HG03066 (cell line): ENCODE data around the gene AP5Z1.
"Not testable (repeated sequence)": the region's sequence is repeated elsewhere in the genome, so short reads cannot be mapped to it uniquely, and the experiment has no call there.

Experiments used
- ATAC-seq: cut with Tn5 transposase; IDR thresholded peaks from one replicate; pipeline ENCODE4 v1.9.1; 2021; ENCODE audit warnings: low read depth; ENCODE audit not compliant: unreplicated experiment

Gene AP5Z1

GRCh38 chr7:4800926-4801838, 25.8 kb downstream of the AP5Z1 start:
- ATAC-seq, result no peak

- ATAC-seq, result no peak
Measured at GRCh38 chr7:4801839-4802231, 26.4 kb downstream of the AP5Z1 start.

GRCh38 chr7:4802577-4802976, 27.2 kb downstream of the AP5Z1 start:
- not testable (repeated sequence) for ATAC-seq

DNA sequence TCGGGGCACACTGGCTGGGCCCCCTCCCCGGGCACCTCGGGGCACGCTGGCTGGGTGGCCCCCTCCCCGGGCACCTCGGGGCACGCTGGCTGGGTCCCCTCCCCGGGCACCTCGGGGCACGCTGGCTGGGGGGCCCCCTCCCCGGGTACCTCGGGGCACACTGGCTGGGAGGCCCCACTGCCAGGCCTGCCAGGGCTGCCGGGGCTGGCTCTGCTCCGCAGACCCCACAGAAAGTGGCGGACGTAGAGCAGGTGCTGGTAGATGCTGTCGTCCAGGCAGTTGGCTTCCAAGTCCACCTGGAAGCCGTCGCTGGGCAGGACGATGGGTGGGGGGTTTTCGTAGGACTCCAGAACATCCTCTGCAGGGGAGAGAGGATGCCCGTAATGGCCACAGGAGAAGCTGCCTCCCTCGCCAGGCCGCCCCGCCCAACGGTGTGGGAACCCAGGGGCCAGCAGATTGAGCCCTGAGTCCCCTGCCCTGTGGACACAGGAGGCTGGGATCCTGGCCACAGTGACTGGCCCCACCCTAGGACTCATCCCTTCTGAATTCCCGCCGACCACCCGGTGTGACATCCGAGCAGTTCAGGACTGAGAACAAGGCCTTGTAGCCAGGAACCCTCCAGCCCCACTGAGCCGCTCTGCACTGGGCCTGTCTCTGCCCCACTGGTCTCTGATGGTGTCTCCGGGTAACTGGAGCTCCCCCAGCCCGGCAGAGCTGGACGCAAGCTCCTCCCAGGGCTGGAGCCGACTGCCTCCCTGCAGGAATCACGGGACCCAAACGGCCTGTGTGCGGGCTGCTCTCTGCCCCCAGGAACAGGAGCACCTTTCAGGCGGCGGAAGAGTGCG, 28.2 kb downstream of the AP5Z1 start:
- no peak for ATAC-seq

DNA sequence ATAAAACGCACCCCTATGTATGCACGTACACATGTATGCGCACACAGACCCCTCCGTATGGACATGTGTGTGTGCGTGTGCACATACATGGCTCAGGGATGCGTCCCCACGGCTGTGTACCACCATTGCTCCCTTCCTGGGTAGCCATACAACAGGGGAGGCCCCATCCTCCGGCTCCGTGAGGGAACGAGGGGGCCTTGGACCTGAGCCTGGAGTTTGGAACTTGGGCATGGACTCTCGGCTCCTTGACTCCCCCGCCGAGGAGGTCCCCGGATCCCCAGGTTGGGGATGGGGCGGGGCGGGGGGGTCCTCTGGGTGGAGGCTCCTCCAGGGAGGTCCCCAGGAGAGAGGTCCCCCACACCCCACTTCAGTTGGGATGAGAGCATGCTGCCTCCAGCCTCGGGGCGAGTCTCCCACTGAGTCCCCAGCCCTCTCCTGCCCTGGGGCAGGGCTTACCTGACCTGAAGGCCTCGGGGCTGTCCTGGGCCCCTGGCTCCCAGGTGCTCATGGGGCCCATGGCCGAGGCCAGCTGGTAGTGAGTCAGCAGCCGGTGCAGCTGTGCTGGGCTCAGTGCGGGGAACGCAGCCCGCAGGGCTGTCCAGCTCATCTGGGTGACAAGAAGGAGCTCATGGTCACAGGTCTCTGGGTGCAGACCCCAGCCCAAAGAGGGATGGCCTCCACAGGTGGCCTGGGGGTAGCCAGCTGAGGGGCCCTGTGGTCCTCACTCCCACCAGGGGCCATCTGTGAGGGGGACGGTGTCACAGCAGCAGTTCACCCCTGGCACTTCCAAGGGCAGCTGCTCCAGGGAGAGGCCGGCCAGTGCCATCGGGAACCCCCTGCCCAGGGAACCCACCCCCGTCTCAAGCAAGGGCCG, 29.9 kb downstream of the AP5Z1 start:
- no peak for ATAC-seq

GRCh38 chr7:4805984-4806300, 30.5 kb downstream of the AP5Z1 start:
- ATAC-seq, result no peak

DNA sequence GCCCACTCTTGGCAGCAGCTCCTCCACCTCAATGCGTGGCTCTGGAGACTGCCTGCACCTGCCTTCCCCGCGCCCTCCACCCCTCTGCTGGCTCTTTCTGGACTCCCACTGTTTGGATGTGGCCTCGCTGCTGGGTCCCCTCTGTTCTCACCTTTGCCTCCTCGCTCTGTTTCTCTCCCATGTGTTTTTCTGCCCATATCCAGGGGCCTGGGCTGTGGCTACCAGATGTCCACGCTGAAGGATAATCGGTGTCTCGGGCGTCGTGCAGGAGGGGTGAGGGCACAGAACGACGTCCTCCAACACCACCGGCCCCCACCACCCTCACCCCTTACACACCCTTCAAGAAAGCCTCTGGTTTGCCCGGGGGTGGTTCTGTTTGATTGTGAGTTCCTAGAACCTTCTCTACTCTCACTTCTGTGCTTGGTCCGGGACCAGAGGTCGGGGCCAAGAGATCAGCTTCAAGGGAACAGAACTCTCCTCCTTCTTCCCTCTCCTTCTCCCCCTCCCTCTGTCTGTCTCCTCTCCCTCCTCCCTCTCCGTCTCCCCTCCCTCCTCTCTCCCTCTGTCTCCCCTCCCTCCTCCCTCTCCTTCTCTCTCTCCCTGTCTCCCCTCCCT, 31.7 kb downstream of the AP5Z1 start:
- no peak for ATAC-seq

- ATAC-seq, result no peak
Measured at GRCh38 chr7:4807598-4808016, 32.2 kb downstream of the AP5Z1 start.

- ATAC-seq, result no peak
Measured at GRCh38 chr7:4808026-4808425, 32.6 kb downstream of the AP5Z1 start.

GRCh38 chr7:4808565-4808964, 33.1 kb downstream of the AP5Z1 start:
- no peak for ATAC-seq

- no peak for ATAC-seq
Measured at GRCh38 chr7:4809091-4809591, 33.7 kb downstream of the AP5Z1 start.

GRCh38 chr7:4809666-4810065, 34.2 kb downstream of the AP5Z1 start:
- no peak for ATAC-seq

DNA sequence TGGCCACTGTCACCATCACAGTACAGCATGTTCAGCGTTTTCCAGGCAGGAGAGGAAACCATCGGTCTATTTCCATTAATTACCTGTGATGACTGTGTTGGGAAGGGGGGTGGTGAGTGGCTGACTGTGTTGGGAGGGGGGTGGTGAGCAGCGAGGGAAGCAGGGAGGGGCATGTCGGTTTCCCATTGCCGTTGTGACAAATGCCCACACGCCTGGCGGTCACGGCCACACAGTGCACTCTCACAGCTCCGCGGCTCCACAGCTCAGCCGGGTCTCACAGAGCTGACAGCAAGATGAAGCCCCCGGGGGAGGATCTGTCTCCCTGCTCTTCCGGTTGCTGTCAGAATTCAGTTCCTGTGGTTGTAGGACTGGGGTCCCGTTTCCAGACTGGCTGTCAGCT, 39.0 kb downstream of the AP5Z1 start:
- no peak for ATAC-seq

- no peak for ATAC-seq
Measured at GRCh38 chr7:4815121-4815520, 39.7 kb downstream of the AP5Z1 start.

DNA sequence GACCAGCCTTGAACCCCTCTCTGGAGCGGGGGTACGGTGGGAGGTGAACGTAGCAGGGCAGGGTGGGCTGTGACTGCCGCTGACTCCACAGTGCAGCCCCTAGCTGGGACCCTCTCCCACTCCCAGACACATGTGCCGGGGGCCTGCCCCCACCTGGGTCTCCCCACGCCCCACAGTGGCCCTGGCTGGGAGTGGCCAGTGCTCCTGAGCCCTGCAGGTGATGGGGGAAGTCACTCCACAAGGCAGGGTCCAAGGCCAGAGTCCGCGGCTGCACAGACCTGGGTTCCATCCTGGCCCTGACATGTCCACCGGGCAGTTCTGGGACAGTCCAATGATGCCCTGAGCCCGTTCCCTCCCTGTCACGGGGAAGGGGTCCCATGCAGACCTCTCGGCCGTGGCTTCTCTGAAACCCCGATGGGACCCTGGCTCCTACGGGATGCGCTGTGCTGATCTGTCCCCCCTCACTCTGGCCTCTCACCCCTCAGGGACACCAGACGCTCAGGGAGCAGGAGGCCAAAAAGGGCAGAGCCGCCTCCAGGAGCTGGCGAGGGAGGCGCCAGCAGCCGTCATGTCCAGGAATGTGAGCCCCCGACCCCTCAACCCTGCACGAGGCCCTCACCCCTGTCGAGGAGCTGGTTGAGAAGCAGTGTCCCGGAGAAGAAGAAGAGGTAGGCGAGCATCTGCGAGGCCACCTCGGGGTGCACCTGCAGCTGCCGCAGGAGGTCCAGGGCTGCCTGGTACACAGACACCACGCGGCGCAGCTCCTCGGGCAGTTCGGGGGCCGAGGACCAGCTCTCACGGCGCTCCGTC, 40.4 kb downstream of the AP5Z1 start:
- no peak for ATAC-seq

DNA sequence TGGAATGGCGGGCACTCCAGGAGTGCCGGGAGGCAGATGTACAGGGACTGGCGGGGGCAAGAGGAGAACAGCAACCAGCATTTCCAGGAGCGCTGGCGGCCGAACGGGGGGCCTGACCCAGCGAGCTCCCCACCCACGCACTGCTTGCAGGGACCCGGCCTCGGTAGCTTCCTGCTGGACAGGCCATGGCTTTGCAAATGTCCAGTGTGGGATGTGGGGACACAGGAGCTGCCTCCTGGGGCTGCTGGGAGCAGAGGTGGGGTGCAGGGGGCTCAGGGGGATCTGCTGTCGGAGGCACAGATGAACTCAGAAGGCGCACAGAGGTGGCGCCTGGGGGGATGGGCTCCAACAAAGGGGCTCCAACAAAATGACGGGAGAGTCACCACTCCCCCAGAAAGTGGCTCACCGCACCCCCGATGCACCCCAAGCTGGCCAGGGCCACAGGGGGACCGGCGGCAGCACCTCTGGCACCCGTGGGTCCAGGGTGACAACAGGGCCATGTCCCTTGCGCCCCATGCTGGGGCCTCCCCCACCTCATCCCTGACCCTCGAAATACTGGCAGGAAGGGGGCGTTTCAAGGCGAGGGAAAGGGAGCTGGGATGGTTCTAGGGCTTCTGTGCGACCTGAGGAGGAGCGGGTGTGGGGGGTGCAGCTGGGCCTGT, 41.1 kb downstream of the AP5Z1 start:
- no peak for ATAC-seq

DNA sequence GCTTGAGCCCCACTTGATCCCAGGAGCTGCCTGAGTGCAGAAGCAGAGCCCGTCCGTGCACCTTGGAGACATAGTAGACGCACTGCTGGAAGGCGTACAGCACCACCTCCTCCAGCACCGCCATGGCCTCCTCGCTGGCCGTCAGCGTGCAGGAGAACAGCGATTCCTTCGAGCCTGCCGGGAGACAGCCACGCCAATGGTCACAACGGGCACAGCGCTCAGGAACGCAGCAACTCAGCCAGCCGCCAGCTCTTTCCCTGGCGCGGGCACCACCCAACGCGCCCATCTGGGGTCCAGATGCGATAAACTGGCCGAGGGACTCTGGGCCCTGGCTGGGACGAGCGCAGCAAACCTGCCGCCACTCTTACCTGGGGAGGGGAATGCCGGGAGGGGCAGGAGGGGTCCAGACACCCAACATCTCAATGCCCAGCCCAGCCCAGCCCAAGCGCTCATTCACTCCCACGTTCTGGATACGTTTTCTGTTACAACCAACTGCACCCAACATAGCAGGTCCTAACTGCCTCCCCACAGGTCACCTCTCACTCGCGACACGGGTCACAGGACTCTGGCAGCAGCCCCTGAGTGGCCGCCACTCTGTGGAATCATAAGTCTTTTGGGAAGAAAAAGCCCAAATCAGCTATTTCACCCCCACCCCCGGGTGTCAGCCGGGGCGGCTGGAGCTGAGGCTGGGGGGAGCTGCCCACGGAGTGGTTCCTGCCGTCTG, 41.9 kb downstream of the AP5Z1 start:
- ATAC-seq, result no peak
